Measurements from ENCODE around the gene PLCB2. TPM values are rescaled to one million over a fixed set of nuclear protein-coding genes. Genes with fewer than 3 reads are reported as not detected.

The PLCB2 gene
- total and polyA plus RNA-seq, 2 experiments from 2014 or later, result 9.5 to 13.8 TPM

- Mint-ChIP-seq H3K4me1 (peaks cover 21% of the 10 kb centered on the region), H3K27me3 (ENCODE audit: insufficient read depth, low read depth, poor library complexity) (peaks cover 37% of the 10 kb centered on the region), H3K27ac (no peak overlapping the region), H3K9me3 (no peaks in the 10 kb centered on the region; the same call in 2 of the 3 replicates), H3K36me3 (ENCODE audit: low read depth) (no peaks in the 10 kb centered on the region; the same call in 2 of the 3 replicates), H3K4me3 (peak overlapping the region; percentile 57)
- Histone ChIP-seq H3F3A (replicated peaks; ENCODE audit: low read depth) (peaks cover 13% of the 10 kb centered on the region; the same call in 1 of the 2 replicates), H3K4me2 (peak overlapping the region; percentile 97), H3K27ac (ENCODE audit: low read depth) (no peak overlapping the region), H3K4me3 (peak overlapping the region; percentile 77), H3K9me2 (ENCODE audit: insufficient read depth) (no peaks in the 10 kb centered on the region), H3K79me2 (replicated peaks; ENCODE audit: insufficient read depth) (no peaks in the 10 kb centered on the region), H3K36me3 (ENCODE audit: insufficient read depth) (no peaks in the 10 kb centered on the region), H4K20me1 (replicated peaks; ENCODE audit: insufficient read depth) (no peaks in the 10 kb centered on the region), H3K27me3 (ENCODE audit: insufficient read depth) (peaks cover 47% of the 10 kb centered on the region), H2AFZ (peak overlapping the region; percentile 97), H3K4me1 (ENCODE audit: insufficient read depth) (no peaks in the 10 kb centered on the region; the same call in 1 of the 2 replicates)
- no peak for DNase-seq (ENCODE audit: low spot score)
- peak; percentile 61 for ATAC-seq
- TF ChIP-seq ETS1 (IDR thresholded peaks at IDR 0.05), result no peak
- peak; percentile 53 for TF ChIP-seq EZH2 (IDR thresholded peaks at IDR 0.05; ENCODE audit: low read depth, unreplicated experiment)
- no peak for TF ChIP-seq CTCF (conservative IDR thresholded peaks at IDR 0.05; ENCODE audit: low read depth in 2 of 2)
- TF ChIP-seq JUNB (IDR thresholded peaks at IDR 0.05; ENCODE audit: unreplicated experiment), result no peak
- TF ChIP-seq ZNF331 (CRISPR knock-in tag; IDR thresholded peaks at IDR 0.05; ENCODE audit: low read depth), result no peak
- no peak for TF ChIP-seq NANOG (IDR thresholded peaks at IDR 0.05; ENCODE audit: borderline replicate concordance)
- no peak for TF ChIP-seq CREB1 (CRISPR knock-in tag; IDR thresholded peaks at IDR 0.05; ENCODE audit: low read depth)
- TF ChIP-seq ZNF114 (CRISPR knock-in tag; IDR thresholded peaks at IDR 0.05), result no peak
Measured at GRCh38 chr15:40252141-40252437, 55.6 kb downstream of the PLCB2 start.

- peak overlapping the region; percentile 77 for H3K4me3 ChIP-seq
- H3K9me2 ChIP-seq (ENCODE audit: insufficient read depth), result no peaks in the 10 kb centered on the region
- H3K27me3 Mint-ChIP-seq (ENCODE audit: insufficient read depth, low read depth, poor library complexity), result peaks cover 38% of the 10 kb centered on the region
- peaks cover 47% of the 10 kb centered on the region for H3K27me3 ChIP-seq (ENCODE audit: insufficient read depth)
- no peaks in the 10 kb centered on the region; the same call in 1 of the 2 replicates for H3K4me1 ChIP-seq (ENCODE audit: insufficient read depth)
- H3K9me3 Mint-ChIP-seq, result no peaks in the 10 kb centered on the region; the same call in 2 of the 3 replicates
- H3K79me2 ChIP-seq (replicated peaks; ENCODE audit: insufficient read depth), result no peaks in the 10 kb centered on the region
- H4K20me1 ChIP-seq (replicated peaks; ENCODE audit: insufficient read depth), result no peaks in the 10 kb centered on the region
- peaks cover 13% of the 10 kb centered on the region; the same call in 1 of the 2 replicates for H3F3A ChIP-seq (replicated peaks; ENCODE audit: low read depth)
- peak; percentile 16 for ATAC-seq
- DNase-seq (ENCODE audit: low spot score), result no peak
- no peaks in the 10 kb centered on the region for H3K36me3 ChIP-seq (ENCODE audit: insufficient read depth)
- H3K4me3 Mint-ChIP-seq, result peak overlapping the region; percentile 57
- H3K27ac ChIP-seq (ENCODE audit: low read depth), result no peak overlapping the region
- peak overlapping the region; percentile 97 for H3K4me2 ChIP-seq
- H3K27ac Mint-ChIP-seq, result no peak overlapping the region
- H3K36me3 Mint-ChIP-seq (ENCODE audit: low read depth), result no peaks in the 10 kb centered on the region; the same call in 2 of the 3 replicates
- H2AFZ ChIP-seq, result peak overlapping the region; percentile 97
- peaks cover 19% of the 10 kb centered on the region for H3K4me1 Mint-ChIP-seq
- TF ChIP-seq REST (IDR thresholded peaks at IDR 0.05; ENCODE audit: unreplicated experiment), result no peak
- no peak for TF ChIP-seq ZNF114 (CRISPR knock-in tag; IDR thresholded peaks at IDR 0.05)
- no peak for TF ChIP-seq STAT1 (IDR thresholded peaks at IDR 0.05; ENCODE audit: unreplicated experiment)
- no peak for TF ChIP-seq JUNB (IDR thresholded peaks at IDR 0.05; ENCODE audit: unreplicated experiment)
- no peak for TF ChIP-seq CTCF (conservative IDR thresholded peaks at IDR 0.05; ENCODE audit: low read depth in 2 of 2)
- TF ChIP-seq CREB1 (CRISPR knock-in tag; IDR thresholded peaks at IDR 0.05; ENCODE audit: low read depth), result no peak
- TF ChIP-seq NANOG (IDR thresholded peaks at IDR 0.05; ENCODE audit: borderline replicate concordance), result no peak
Measured at GRCh38 chr15:40251486-40252140, 56.1 kb downstream of the PLCB2 start.

Data from GM23338 (cell line).